ENCODE measurements around the gene TOP3B.

Gene TOP3B

DNA sequence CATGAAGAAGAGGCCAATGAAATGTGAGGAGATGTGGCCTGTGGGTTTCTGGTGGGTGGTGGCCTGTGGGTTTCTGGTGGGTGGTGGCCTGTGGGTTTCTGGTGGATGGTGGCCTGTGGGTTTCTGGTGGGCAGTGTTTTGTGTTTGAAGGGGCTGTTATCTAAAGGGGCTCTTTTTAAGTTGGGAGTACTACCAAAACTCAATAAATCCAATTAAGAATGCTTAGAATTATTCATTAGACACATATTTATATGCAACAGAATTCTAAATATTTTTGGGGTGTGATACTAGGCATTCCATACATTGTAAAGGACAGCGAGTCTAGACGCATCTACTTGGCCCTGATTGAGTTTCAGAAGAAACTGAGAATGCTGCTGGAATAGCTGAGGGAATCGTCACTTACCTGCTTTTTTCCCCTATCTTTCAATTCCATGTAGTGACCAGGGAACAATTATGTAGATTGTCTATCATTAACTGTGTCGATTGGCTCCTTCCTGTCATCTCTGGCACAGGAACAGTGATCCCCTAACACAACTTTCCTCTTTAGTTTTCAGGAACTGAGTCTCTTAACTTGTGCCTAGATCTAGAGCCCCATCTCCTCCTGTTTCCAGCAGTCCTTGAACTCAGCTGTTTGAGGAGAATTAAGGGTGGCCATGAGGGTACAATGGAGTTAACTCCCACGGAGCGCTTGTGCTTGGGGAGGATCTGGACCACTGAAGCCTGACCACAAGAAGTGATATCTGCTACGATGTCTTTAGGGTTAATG lies 37.3 kb upstream of the TOP3B start:
- H3K4me3 Mint-ChIP-seq, result no peak overlapping the region
- H3K36me3 Mint-ChIP-seq (ENCODE audit: low read depth), result no peaks in the 10 kb centered on the region
- no peaks in the 10 kb centered on the region for H3K27me3 Mint-ChIP-seq
- no peak overlapping the region for H3K27ac Mint-ChIP-seq
- H3K9me3 Mint-ChIP-seq, result no peaks in the 10 kb centered on the region
- ATAC-seq (no peak), DNase-seq (no peak)
- H3K4me1 Mint-ChIP-seq, result peaks cover 3% of the 10 kb centered on the region

DNA sequence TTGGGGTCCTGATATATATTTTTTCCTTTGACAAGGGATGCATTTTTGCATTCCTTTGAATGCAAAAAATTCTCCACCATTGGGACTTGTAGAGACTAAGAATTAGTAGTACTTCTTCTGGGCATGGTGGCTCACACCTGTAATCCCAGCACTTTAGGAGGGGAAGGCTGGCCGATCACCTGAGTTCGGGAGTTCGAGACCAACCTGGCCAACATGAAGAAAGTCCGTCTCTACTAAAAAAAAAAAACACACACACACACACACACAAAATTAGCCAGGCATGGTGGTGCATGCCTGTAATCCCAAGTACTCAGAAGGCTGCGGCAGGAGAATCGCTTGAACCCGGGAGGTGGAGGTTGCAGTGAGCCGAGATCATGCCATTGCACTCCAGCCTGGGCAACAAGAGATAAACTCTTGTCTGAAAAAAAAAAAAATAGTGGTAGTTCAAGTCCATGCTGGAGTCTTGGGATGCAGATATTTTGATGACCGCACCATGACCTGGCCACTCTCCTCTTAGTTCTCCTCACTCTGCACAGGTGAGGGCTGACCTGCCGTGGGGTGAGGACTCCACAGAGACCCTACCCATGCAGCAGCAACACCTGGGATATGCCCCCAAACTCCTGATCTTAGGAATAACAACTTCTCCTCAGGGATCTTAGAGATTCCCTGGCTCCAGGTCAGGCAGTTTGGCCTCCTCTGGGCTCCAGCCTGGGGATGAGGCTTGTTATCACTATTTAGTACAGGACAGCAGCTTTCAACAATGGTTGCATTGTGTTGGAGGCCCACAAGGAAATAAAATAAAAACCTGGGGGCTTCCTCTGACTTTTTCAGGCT lies 36.5 kb upstream of the TOP3B start:
- H3K27me3 Mint-ChIP-seq, result no peaks in the 10 kb centered on the region
- ATAC-seq (no peak), DNase-seq (no peak)
- peaks cover 3% of the 10 kb centered on the region for H3K4me1 Mint-ChIP-seq
- H3K27ac Mint-ChIP-seq, result no peak overlapping the region
- H3K9me3 Mint-ChIP-seq, result no peaks in the 10 kb centered on the region
- no peak overlapping the region for H3K4me3 Mint-ChIP-seq
- no peaks in the 10 kb centered on the region for H3K36me3 Mint-ChIP-seq (ENCODE audit: low read depth)

DNA sequence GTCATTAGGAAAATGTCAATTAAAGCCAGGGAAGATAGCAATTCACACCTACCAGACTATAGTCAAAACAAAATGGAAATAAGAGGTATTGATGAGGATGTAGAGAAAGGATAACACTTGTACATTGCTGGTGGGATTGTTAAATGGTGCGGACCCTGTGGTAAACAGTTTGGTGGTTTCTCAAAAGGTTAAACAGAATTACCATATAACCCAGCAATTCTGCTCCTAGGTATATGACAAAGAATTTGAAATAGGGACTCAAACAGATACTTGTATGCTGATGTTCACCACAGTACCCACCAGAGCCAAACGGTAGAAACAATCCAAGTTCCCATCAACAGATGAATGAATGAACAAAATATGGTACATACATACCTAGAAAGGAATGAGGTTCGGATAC lies 33.0 kb upstream of the TOP3B start:
- Mint-ChIP-seq H3K4me1 (no peaks in the 10 kb centered on the region), H3K27me3 (peaks cover 6% of the 10 kb centered on the region), H3K27ac (no peak overlapping the region), H3K9me3 (peaks cover 6% of the 10 kb centered on the region), H3K36me3 (ENCODE audit: low read depth) (no peaks in the 10 kb centered on the region), H3K4me3 (no peak overlapping the region)
- no peak for DNase-seq
- no peak for ATAC-seq

- no peak overlapping the region for H3K27ac Mint-ChIP-seq
- H3K4me1 Mint-ChIP-seq, result no peaks in the 10 kb centered on the region
- peaks cover 11% of the 10 kb centered on the region for H3K27me3 Mint-ChIP-seq
- ATAC-seq (no peak), DNase-seq (no peak)
- no peaks in the 10 kb centered on the region for H3K36me3 Mint-ChIP-seq (ENCODE audit: low read depth)
- H3K4me3 Mint-ChIP-seq, result no peak overlapping the region
- H3K9me3 Mint-ChIP-seq, result peaks cover 6% of the 10 kb centered on the region
Observed at GRCh38 chr22:22014285-22014659, 31.7 kb upstream of the TOP3B start.

GRCh38 chr22:22013559-22014284 lies 31.1 kb upstream of the TOP3B start:
- no peaks in the 10 kb centered on the region for H3K4me1 Mint-ChIP-seq
- no peak overlapping the region for H3K4me3 Mint-ChIP-seq
- H3K9me3 Mint-ChIP-seq, result peaks cover 6% of the 10 kb centered on the region
- peaks cover 13% of the 10 kb centered on the region for H3K27me3 Mint-ChIP-seq
- ATAC-seq (no peak), DNase-seq (no peak)
- H3K36me3 Mint-ChIP-seq (ENCODE audit: low read depth), result no peaks in the 10 kb centered on the region
- H3K27ac Mint-ChIP-seq, result no peak overlapping the region

GRCh38 chr22:22011964-22012363 lies 29.4 kb upstream of the TOP3B start:
- Mint-ChIP-seq H3K4me1 (no peaks in the 10 kb centered on the region), H3K9me3 (peaks cover 6% of the 10 kb centered on the region), H3K27ac (no peak overlapping the region), H3K4me3 (no peak overlapping the region), H3K27me3 (peaks cover 13% of the 10 kb centered on the region), H3K36me3 (ENCODE audit: low read depth) (no peaks in the 10 kb centered on the region)
- no peak for ATAC-seq
- no peak for DNase-seq

- Mint-ChIP-seq H3K4me1 (no peaks in the 10 kb centered on the region), H3K36me3 (ENCODE audit: low read depth) (no peaks in the 10 kb centered on the region), H3K9me3 (peaks cover 6% of the 10 kb centered on the region), H3K27ac (no peak overlapping the region), H3K4me3 (no peak overlapping the region), H3K27me3 (peaks cover 13% of the 10 kb centered on the region)
- ATAC-seq (no peak), DNase-seq (no peak)
Observed at GRCh38 chr22:22010358-22010757, 27.8 kb upstream of the TOP3B start.

- no peaks in the 10 kb centered on the region for H3K4me1 Mint-ChIP-seq
- no peak overlapping the region for H3K4me3 Mint-ChIP-seq
- DNase-seq, result no peak
- H3K36me3 Mint-ChIP-seq (ENCODE audit: low read depth), result no peaks in the 10 kb centered on the region
- H3K27ac Mint-ChIP-seq, result no peak overlapping the region
- H3K9me3 Mint-ChIP-seq, result peaks cover 6% of the 10 kb centered on the region
- H3K27me3 Mint-ChIP-seq, result peaks cover 13% of the 10 kb centered on the region
- ATAC-seq, result peak; percentile 33
Observed at GRCh38 chr22:22009661-22010060, 27.1 kb upstream of the TOP3B start.

DNA sequence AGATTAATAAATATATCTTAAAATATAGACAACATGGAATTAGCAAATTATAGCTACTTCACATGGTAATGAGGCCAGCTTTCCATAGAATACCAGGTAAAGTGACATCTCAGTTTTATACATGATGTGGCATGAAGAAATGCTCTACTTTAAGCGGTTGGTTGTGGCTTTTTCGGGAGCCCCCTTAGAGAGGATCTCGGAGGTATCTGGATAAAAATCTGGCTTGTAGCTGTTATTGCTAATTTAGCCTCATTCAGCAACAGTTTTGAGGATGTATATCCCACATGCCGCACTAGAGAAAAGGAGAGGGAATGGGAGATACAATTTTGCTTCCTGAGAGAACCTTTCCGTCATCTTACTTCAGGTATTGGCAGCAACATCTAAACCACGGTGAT lies 24.0 kb upstream of the TOP3B start:
- peaks cover 9% of the 10 kb centered on the region for H3K27me3 Mint-ChIP-seq
- H3K27ac Mint-ChIP-seq, result no peak overlapping the region
- H3K9me3 Mint-ChIP-seq, result no peaks in the 10 kb centered on the region
- H3K36me3 Mint-ChIP-seq (ENCODE audit: low read depth), result no peaks in the 10 kb centered on the region
- DNase-seq (no peak), ATAC-seq (no peak)
- no peaks in the 10 kb centered on the region for H3K4me1 Mint-ChIP-seq
- no peak overlapping the region for H3K4me3 Mint-ChIP-seq

GRCh38 chr22:22005945-22006595 lies 23.5 kb upstream of the TOP3B start:
- Mint-ChIP-seq H3K36me3 (ENCODE audit: low read depth) (no peaks in the 10 kb centered on the region), H3K4me3 (no peak overlapping the region), H3K27ac (no peak overlapping the region), H3K9me3 (no peaks in the 10 kb centered on the region), H3K4me1 (no peaks in the 10 kb centered on the region), H3K27me3 (peaks cover 9% of the 10 kb centered on the region)
- no peak for ATAC-seq
- no peak for DNase-seq

GRCh38 chr22:22003233-22003632 lies 20.6 kb upstream of the TOP3B start:
- no peak overlapping the region for H3K27ac Mint-ChIP-seq

DNA sequence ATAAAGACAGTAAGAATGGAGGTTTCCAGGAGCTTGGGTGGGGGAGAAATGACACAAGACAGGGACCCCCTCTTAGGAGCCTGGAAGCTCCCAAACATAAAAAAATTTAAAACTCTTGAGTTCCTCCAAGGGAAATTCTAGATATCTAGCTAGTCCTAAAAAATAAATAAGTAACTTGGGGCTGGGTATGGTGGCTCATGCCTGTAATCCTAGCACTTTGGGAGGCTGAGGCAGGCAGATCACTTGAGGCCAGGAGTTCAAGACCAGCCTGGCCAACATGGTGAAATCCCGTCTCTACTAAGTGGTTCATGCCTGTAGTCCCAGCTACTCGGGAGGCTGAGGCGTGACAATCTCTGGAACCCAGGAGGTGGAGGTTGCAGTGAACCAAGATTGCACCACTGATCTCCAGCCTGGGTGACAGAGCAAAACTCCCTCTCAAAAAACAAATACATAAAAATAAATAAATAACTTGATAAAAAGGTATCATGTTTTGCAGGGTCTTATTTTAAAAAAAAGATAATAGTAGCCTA lies 20.0 kb upstream of the TOP3B start:
- H3K4me3 Mint-ChIP-seq, result no peak overlapping the region
- ATAC-seq (no peak), DNase-seq (no peak)

More at GRCh38 chr22:22003233-22003632, 20.6 kb upstream of the TOP3B start:
- Mint-ChIP-seq H3K4me3 (no peak overlapping the region), H3K4me1 (no peaks in the 10 kb centered on the region), H3K36me3 (ENCODE audit: low read depth) (no peaks in the 10 kb centered on the region), H3K27me3 (peaks cover 2% of the 10 kb centered on the region), H3K9me3 (no peaks in the 10 kb centered on the region)
- no peak for DNase-seq
- ATAC-seq, result no peak

GRCh38 chr22:22001664-22002525 lies 19.3 kb upstream of the TOP3B start:
- no peak for ATAC-seq
- H3K4me3 Mint-ChIP-seq, result no peak overlapping the region
- no peak overlapping the region for H3K27ac Mint-ChIP-seq
- no peaks in the 10 kb centered on the region for H3K4me1 Mint-ChIP-seq
- DNase-seq, result no peak
- no peaks in the 10 kb centered on the region for H3K9me3 Mint-ChIP-seq
- no peaks in the 10 kb centered on the region for H3K36me3 Mint-ChIP-seq (ENCODE audit: low read depth)
- H3K27me3 Mint-ChIP-seq, result peaks cover 3% of the 10 kb centered on the region

More for the DNA sequence above, 20.0 kb upstream of the TOP3B start:
- peaks cover 3% of the 10 kb centered on the region for H3K27me3 Mint-ChIP-seq
- no peaks in the 10 kb centered on the region for H3K4me1 Mint-ChIP-seq
- H3K27ac Mint-ChIP-seq, result no peak overlapping the region
- H3K36me3 Mint-ChIP-seq (ENCODE audit: low read depth), result no peaks in the 10 kb centered on the region
- H3K9me3 Mint-ChIP-seq, result no peaks in the 10 kb centered on the region

Measured in activated naive CD8-positive, alpha-beta T cell treated with anti-CD3 and anti-CD28 coated beads, Interleukin-2, amount 50 U/mL, for 24 hours (primary cell).